Measurements from ENCODE around the gene STRIP1. TPM values are rescaled to one million over a fixed set of nuclear protein-coding genes. Genes with fewer than 3 reads are reported as not detected.
A peak's percentile ranks its signal among the peaks of the same experiment; 100 is the strongest.

The STRIP1 gene
- total RNA-seq, 2 donors from 2014 or later, result 64.9 to 66.1 TPM

GRCh38 chr1:109986054-109986444 lies 48.4 kb upstream of the STRIP1 start:
- Histone ChIP-seq H3K4me3 (ENCODE audit: low read length) (peak overlapping the region; percentile 84), H3K36me3 (ENCODE audit: control insufficient read depth, insufficient read depth, low read length) (peaks cover 14% of the 10 kb centered on the region), H3K9me3 (ENCODE audit: control insufficient read depth, low read length) (no peaks in the 10 kb centered on the region), H3K9ac (ENCODE audit: extremely low read depth, low read length, poor library complexity, severe bottlenecking) (peak overlapping the region; percentile 91), H3K27me3 (ENCODE audit: control insufficient read depth, insufficient read depth, low read length, poor library complexity, severe bottlenecking) (no peaks in the 10 kb centered on the region), H3K4me1 (ENCODE audit: control insufficient read depth, insufficient read depth, low read length) (peaks cover 11% of the 10 kb centered on the region), H3K27ac (ENCODE audit: low read depth, low read length) (no peak overlapping the region)
- Mint-ChIP-seq H3K27me3 (ENCODE audit: insufficient read depth) (peaks cover 12% of the 10 kb centered on the region), H3K27ac (peak overlapping the region; percentile 99), H3K9me3 (no peaks in the 10 kb centered on the region), H3K4me3 (peak overlapping the region; percentile 82), H3K4me1 (peaks cover 34% of the 10 kb centered on the region), H3K36me3 (ENCODE audit: low read depth) (peaks cover 5% of the 10 kb centered on the region)
- 83 to 95% methylated on average over 3 of the region's 3 CpGs for WGBS, 2 experiments (ENCODE audit: insufficient coverage in 1 of 2, insufficient read length in 1 of 2)
- TF ChIP-seq, protein P1, sequence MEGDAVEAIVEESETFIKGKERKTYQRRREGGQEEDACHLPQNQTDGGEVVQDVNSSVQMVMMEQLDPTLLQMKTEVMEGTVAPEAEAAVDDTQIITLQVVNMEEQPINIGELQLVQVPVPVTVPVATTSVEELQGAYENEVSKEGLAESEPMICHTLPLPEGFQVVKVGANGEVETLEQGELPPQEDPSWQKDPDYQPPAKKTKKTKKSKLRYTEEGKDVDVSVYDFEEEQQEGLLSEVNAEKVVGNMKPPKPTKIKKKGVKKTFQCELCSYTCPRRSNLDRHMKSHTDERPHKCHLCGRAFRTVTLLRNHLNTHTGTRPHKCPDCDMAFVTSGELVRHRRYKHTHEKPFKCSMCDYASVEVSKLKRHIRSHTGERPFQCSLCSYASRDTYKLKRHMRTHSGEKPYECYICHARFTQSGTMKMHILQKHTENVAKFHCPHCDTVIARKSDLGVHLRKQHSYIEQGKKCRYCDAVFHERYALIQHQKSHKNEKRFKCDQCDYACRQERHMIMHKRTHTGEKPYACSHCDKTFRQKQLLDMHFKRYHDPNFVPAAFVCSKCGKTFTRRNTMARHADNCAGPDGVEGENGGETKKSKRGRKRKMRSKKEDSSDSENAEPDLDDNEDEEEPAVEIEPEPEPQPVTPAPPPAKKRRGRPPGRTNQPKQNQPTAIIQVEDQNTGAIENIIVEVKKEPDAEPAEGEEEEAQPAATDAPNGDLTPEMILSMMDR (conservative IDR thresholded peaks at IDR 0.05), result no peak
- no peak for DNase-seq

DNA sequence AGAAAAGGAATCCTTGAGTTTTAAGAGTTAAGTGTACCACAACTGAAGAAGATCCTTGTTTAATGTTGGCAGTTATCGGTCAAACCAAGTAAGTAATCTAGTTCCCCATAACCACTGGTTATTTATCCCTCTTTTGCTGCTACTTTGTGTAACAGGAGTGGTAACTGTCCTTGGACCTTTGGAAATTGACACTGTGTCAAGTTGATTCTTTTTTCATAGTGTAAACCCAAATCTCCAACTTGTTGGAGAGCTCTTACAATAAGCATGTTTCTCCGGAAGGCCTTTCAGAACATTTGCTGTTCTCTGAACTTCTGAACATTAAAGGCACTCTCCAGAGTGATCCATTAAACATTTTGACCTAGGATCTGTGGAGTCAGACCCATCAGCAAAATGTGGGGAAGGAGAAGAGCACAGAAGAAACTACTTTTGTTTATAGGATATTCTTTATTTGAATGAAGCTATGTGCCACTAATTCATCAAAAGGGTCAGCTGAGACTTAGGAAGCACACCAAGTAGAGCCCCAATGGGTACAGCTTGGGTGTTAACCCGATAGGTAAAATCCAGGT lies 46.0 kb upstream of the STRIP1 start:
- no peak overlapping the region for H3K4me3 ChIP-seq (ENCODE audit: low read length)
- no peaks in the 10 kb centered on the region for H3K9me3 Mint-ChIP-seq
- H3K36me3 ChIP-seq (ENCODE audit: control insufficient read depth, insufficient read depth, low read length), result peaks cover 22% of the 10 kb centered on the region
- H3K36me3 Mint-ChIP-seq (ENCODE audit: low read depth), result peaks cover 9% of the 10 kb centered on the region
- no peak overlapping the region for H3K9ac ChIP-seq (ENCODE audit: extremely low read depth, low read length, poor library complexity, severe bottlenecking)
- peaks cover 17% of the 10 kb centered on the region for H3K4me1 ChIP-seq (ENCODE audit: control insufficient read depth, insufficient read depth, low read length)
- H3K9me3 ChIP-seq (ENCODE audit: control insufficient read depth, low read length), result no peaks in the 10 kb centered on the region
- WGBS, 2 experiments (ENCODE audit: insufficient coverage in 1 of 2, insufficient read length in 1 of 2), result 97 to 100% methylated on average over 1 to 3 of the region's 3 CpGs
- no peak overlapping the region for H3K4me3 Mint-ChIP-seq
- H3K27me3 ChIP-seq (ENCODE audit: control insufficient read depth, insufficient read depth, low read length, poor library complexity, severe bottlenecking), result no peaks in the 10 kb centered on the region
- TF ChIP-seq, protein P1 (conservative IDR thresholded peaks at IDR 0.05), result no peak
- H3K27ac Mint-ChIP-seq, result no peak overlapping the region
- H3K4me1 Mint-ChIP-seq, result peaks cover 42% of the 10 kb centered on the region
- no peak overlapping the region for H3K27ac ChIP-seq (ENCODE audit: low read depth, low read length)
- no peak for DNase-seq
- H3K27me3 Mint-ChIP-seq (ENCODE audit: insufficient read depth), result no peaks in the 10 kb centered on the region

DNA sequence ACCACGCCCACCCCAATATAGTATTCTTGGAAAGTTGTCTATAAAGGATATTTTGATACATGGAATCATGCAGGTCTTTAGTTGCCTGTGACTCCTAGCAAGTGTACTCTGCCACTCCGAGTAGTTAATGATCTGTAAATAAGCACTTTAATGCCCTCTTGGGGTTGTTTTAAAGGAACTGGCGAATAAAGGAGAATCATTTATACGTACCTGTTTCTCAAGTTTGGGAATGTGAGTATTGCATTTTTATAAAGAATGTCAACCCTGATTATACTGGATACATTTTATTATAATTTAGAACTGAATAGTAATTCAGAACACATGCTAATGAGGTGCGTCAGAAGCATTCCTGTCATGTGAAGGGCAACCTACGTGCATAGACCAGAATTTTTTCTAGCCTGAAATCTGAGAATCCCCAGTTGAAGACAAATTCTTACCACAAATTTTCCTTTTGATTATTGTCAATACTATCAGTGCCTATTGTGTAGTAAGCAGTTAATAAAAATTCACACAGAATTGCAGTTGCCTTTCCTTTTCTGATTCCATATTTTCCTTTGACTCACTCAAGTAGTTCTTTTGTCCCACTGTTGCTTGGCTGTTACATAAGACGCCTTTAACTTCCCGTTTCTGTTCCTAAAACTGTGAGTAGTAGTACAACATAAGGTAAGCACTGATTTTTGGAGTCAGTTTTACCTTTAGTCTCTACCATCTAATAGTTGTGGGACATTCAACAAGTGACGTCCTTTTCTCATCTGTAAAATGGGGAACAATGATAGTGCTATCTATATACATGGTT lies 44.7 kb upstream of the STRIP1 start:
- H3K4me3 Mint-ChIP-seq, result no peak overlapping the region
- H3K9me3 Mint-ChIP-seq, result no peaks in the 10 kb centered on the region
- Histone ChIP-seq H3K4me3 (ENCODE audit: low read length) (peak overlapping the region; percentile 11), H3K27me3 (ENCODE audit: control insufficient read depth, insufficient read depth, low read length, poor library complexity, severe bottlenecking) (no peaks in the 10 kb centered on the region), H3K4me1 (ENCODE audit: control insufficient read depth, insufficient read depth, low read length) (peaks cover 17% of the 10 kb centered on the region), H3K27ac (ENCODE audit: low read depth, low read length) (no peak overlapping the region), H3K9ac (ENCODE audit: extremely low read depth, low read length, poor library complexity, severe bottlenecking) (no peak overlapping the region), H3K36me3 (ENCODE audit: control insufficient read depth, insufficient read depth, low read length) (peaks cover 22% of the 10 kb centered on the region), H3K9me3 (ENCODE audit: control insufficient read depth, low read length) (no peaks in the 10 kb centered on the region)
- peaks cover 9% of the 10 kb centered on the region for H3K36me3 Mint-ChIP-seq (ENCODE audit: low read depth)
- TF ChIP-seq, protein P1 (conservative IDR thresholded peaks at IDR 0.05), result no peak
- peaks cover 42% of the 10 kb centered on the region for H3K4me1 Mint-ChIP-seq
- DNase-seq, result no peak
- WGBS, 2 experiments (ENCODE audit: insufficient coverage in 1 of 2, insufficient read length in 1 of 2), result 94 to 100% methylated on average over 2 to 8 of the region's 9 CpGs
- no peak overlapping the region for H3K27ac Mint-ChIP-seq
- H3K27me3 Mint-ChIP-seq (ENCODE audit: insufficient read depth), result no peaks in the 10 kb centered on the region

All from endodermal cell (in vitro differentiated cells).